Kidney (tissue), 14 donors: Measurements from ENCODE around the gene LEUTX. TPM values are rescaled to one million over a fixed set of nuclear protein-coding genes. Genes with fewer than 3 reads are reported as not detected.

Experiments used
- DNase-seq, 5 donors: peaks; one replicate each; pipeline ENCODE4 v3.0.0-alpha.2; 2013 to 2020
- FAIRE-seq: peaks from 2 replicates; lab custom pipeline; 2012; peaks lifted over from hg19 to GRCh38; lab: Jason Lieb, UNC
- H3K27ac ChIP-seq, 2 donors: one replicate each; pipeline ENCODE4 v1.7.0; 2013; ENCODE audit warnings: low read depth in 2 of 2, low read length in 2 of 2, inconsistent platforms in 1 of 2
- H3K27me3 ChIP-seq: one replicate; pipeline ENCODE4 v1.7.1; 2013; ENCODE audit warnings: low read length, inconsistent platforms; ENCODE audit not compliant: control insufficient read depth, insufficient read depth
- H3K36me3 ChIP-seq, 3 donors: one replicate each; pipeline versions ENCODE4 v1.7.0 to v1.7.1; 2013; ENCODE audit warnings: low read length in 3 of 3, control low read depth in 1 of 3, inconsistent platforms in 1 of 3; ENCODE audit not compliant: insufficient read depth in 3 of 3, control insufficient read depth in 2 of 3
- H3K4me1 ChIP-seq, 3 donors: one replicate each; pipeline versions ENCODE4 v1.7.0 to v1.7.1; 2013; ENCODE audit warnings: low read length in 3 of 3, inconsistent platforms in 1 of 3, low read depth in 1 of 3; ENCODE audit not compliant: control insufficient read depth in 2 of 3, insufficient read depth in 2 of 3
- H3K4me3 ChIP-seq, 3 donors: one replicate each; pipeline versions ENCODE4 v1.7.0 to v1.8.1; 2013; ENCODE audit warnings: low read length in 3 of 3, control low read depth in 1 of 3, inconsistent platforms in 1 of 3
- H3K9ac ChIP-seq, 3 donors: one replicate each; pipeline versions ENCODE4 v1.7.0 to v1.7.1; 2013; ENCODE audit warnings: low read length in 3 of 3, control low read depth in 1 of 3, inconsistent platforms in 1 of 3
- H3K9me3 ChIP-seq, 3 donors: one replicate each; pipeline versions ENCODE4 v1.7.0 to v1.7.1; 2013; ENCODE audit warnings: low read length in 3 of 3, control low read depth in 1 of 3, inconsistent platforms in 1 of 3; ENCODE audit not compliant: control insufficient read depth in 2 of 3, insufficient read depth in 1 of 3
- CTCF ChIP-seq: IDR thresholded peaks from 3 replicates; pipeline ENCODE4 v1.5.1; 2012; ENCODE audit warnings: mild to moderate bottlenecking, moderate library complexity, borderline replicate concordance; ENCODE audit not compliant: insufficient read depth; ENCODE audit errors: extremely low read depth
- intact Hi-C: fragments of 100-400 bp; cut with DNase I; formaldehyde crosslinking; loops from one replicate; pipeline ENCODE4 v1.11.1; 2022
- polyA plus RNA-seq: library from polyadenylated mRNA; stranded (reverse); fragments of 350-450 nt; fragmentation: Illumina TruSeq; extraction: RNeasy Lipid Tissue Mini Kit (QIAGEN cat#74804); gene quantifications from one replicate; pipeline ENCODE4 v1.2.3, GENCODE V29; 2014; ENCODE audit warnings: low read depth, low replicate concordance; ENCODE audit not compliant: insufficient read depth
- total RNA-seq: library from RNA; stranded (reverse); fragmentation: NEBNext Ultra II Directional; extraction: Animal tissue kit (Norgen Biotek cat#: 25700); gene quantifications from one replicate; pipeline ENCODE4 v1.2.1, GENCODE V29; 2021
- donor health status: control.
- donor health status: control.
- donor health status: control.
- donor health status: control.
- donor health status: control.
- donor health status: DM: yes; HTN: yes; CAD: no.
- donor health status: Normal renal cell carcinoma (clear cell type).

Gene LEUTX
- total and polyA plus RNA-seq, 2 donors from 2014 or later: not detected

- H3K9me3 ChIP-seq: no peaks in the 10 kb centered on the region
- no peaks in the 10 kb centered on the region for H3K27me3 ChIP-seq
- H3K27ac ChIP-seq: no peak overlapping the region
- no peak overlapping the region for H3K4me3 ChIP-seq
- FAIRE-seq: no peak
- no peak for DNase-seq
- no peaks in the 10 kb centered on the region for H3K4me1 ChIP-seq
- H3K36me3 ChIP-seq: no peaks in the 10 kb centered on the region
- H3K9ac ChIP-seq: no peak overlapping the region
- no peak for TF ChIP-seq CTCF
- intact Hi-C loops: no loop called here
Observed at GRCh38 chr19:39746836-39747529, 31.7 kb upstream of the LEUTX start.

- no peak overlapping the region for H3K4me3 ChIP-seq
- no peaks in the 10 kb centered on the region for H3K27me3 ChIP-seq
- DNase-seq (no peak), FAIRE-seq (no peak)
- H3K4me1 ChIP-seq: no peaks in the 10 kb centered on the region
- TF ChIP-seq CTCF: no peak
- H3K27ac ChIP-seq: no peak overlapping the region
- intact Hi-C loops: no loop called here
- no peak overlapping the region for H3K9ac ChIP-seq
- no peaks in the 10 kb centered on the region for H3K36me3 ChIP-seq
- no peaks in the 10 kb centered on the region for H3K9me3 ChIP-seq
Observed at GRCh38 chr19:39749981-39750380, 28.7 kb upstream of the LEUTX start.

GRCh38 chr19:39752390-39752789 lies 26.3 kb upstream of the LEUTX start:
- DNase-seq (no peak), FAIRE-seq (no peak)
- no peaks in the 10 kb centered on the region for H3K27me3 ChIP-seq
- intact Hi-C loops: no loop called here
- no peaks in the 10 kb centered on the region for H3K4me1 ChIP-seq
- TF ChIP-seq CTCF: no peak
- H3K9me3 ChIP-seq: no peaks in the 10 kb centered on the region
- H3K4me3 ChIP-seq: no peak overlapping the region
- no peak overlapping the region for H3K9ac ChIP-seq
- H3K27ac ChIP-seq: no peak overlapping the region
- no peaks in the 10 kb centered on the region for H3K36me3 ChIP-seq

GRCh38 chr19:39752795-39753194 lies 25.9 kb upstream of the LEUTX start:
- H3K4me1 ChIP-seq: no peaks in the 10 kb centered on the region
- H3K27me3 ChIP-seq: no peaks in the 10 kb centered on the region
- no peak overlapping the region for H3K9ac ChIP-seq
- FAIRE-seq: no peak
- no peak overlapping the region for H3K4me3 ChIP-seq
- no peak for DNase-seq
- no peaks in the 10 kb centered on the region for H3K9me3 ChIP-seq
- TF ChIP-seq CTCF: no peak
- H3K36me3 ChIP-seq: no peaks in the 10 kb centered on the region
- H3K27ac ChIP-seq: no peak overlapping the region
- intact Hi-C loops: no loop called here
